Amygdala (tissue), 56 donors: ENCODE data around the gene NDUFA8.

ENCODE experiments used
- DNase-seq, 56 donors: peaks; one replicate each; lab custom pipeline; 2025; lab: John Stamatoyannopoulos, UW

NDUFA8 gene

DNA sequence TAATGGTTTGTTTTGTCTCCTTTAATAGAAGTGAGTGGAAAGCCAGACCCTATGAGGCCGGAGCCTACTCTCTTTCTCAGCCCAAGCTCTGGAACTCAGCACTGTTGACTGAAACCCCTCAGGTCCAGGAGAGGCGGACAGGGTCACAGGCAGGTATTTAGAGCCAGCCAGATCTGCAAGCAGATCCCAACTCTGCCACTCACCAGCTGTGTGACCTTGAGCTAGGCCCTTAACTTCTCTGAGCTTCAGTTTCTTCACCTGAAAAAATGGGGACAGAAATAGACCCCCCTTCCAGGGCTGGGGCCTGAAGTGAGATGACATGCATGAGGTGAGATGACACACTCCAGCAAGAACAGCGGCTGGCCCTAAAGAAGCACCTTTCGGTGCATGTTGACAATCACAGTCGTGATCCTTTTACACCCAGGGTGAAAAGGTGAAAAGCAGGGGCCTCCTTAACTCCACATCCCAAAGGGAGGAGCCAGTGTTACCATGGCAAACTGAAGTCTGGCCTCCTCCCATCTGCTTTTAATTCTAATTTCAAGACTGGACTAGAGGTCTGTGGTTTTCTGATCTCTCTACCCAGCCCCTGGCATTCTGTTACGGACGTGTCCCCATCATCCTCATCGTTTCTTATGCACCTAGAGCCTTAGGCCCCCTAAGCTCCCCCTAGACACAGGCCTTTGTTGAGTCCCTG lies 27.3 kb upstream of the NDUFA8 start:
- no peak for DNase-seq

DNA sequence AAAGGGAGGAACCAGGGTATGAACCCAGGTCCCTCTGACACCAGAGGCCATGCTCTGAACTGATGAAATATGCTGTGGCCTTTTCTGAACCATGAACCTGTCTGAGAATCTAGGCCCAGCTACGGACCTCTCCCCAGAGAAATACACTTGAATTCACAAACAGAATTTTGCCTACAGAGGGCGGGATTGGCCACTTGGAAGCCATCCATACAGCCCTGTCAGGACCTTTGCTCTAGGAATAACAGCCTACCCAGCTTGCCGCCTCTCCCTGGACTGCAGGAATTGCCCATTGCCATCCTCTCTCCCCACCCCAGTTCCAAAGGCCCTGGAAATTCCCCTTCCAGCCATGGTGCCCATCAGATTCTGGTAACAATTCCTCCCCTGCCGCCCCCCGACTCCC lies 26.7 kb upstream of the NDUFA8 start:
- DNase-seq = no peak

DNA sequence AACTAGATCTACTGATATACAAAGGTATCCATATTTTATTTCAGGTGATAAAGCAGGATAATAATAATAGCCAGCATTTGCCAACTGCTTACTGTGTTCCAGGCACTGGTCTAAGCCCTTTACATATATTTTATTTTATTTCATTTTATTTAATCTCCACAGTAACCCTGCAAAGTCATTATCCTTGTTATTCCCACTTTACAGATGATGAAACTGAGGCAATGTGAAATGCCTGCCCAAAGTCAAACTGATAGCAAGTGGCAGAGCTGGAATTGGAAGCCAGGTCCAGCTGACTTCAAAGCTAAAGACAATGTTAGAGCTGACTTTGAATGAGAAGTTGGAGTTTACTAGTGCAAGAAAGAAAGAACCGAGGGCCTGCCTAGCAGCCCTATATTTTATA lies 25.0 kb upstream of the NDUFA8 start:
- DNase-seq = no peak

DNA sequence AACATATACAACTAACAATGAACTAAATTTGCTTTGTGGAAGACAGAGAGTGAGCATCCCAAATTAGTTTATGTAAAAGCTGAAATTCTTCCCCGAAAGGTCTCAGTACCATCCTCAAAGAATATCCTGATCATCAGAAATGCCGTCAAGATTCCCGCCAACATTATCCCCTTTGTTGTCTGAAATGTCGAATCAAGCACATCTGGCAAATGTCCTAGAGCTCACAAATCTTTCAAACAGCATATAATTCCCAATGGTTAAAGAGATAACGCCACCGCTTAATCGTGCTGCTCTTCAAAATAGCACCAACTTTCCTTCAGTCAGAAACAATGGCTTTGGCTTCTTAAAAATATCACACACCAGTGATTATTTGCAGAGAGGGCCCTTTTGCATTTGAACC lies 23.9 kb upstream of the NDUFA8 start:
- no peak for DNase-seq

DNA sequence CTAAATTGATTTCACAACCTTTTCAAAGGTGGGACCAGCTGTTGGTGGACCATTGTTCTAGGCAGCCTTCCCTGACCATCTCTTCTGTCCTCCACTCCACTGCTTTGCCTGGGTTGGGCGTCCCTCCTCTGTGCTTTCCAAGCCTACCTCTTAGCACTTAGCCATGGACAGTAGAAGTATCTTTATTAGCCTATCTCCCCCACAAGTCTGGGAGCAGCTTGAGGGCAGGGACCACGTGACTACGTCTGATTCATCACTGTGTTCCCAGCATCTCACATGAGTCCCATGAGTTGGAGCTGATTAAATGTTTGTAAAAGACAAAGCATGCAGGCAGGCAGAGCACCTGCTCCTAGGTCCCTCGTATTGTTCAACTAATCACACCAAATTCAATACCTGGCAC lies 21.1 kb upstream of the NDUFA8 start:
- no peak for DNase-seq

DNA sequence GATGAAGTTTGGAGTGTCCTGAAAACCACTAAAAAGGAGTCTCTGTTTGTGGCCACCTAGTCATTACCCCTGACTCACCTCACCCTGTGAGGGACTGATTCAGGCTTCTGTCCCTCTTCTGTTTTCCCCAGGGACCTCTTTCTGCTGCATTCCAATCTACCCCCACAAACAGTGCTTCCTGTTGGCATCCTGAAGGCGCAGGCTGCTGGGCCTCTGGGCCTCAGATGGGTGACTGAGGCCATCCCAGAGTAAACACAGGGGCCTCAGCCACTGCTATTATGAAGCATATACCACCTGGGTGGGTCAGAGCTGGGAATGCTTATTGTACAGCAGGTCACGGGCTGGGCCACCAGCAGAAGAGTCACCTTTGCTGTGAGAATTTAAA lies 20.1 kb upstream of the NDUFA8 start:
- no peak for DNase-seq

DNA sequence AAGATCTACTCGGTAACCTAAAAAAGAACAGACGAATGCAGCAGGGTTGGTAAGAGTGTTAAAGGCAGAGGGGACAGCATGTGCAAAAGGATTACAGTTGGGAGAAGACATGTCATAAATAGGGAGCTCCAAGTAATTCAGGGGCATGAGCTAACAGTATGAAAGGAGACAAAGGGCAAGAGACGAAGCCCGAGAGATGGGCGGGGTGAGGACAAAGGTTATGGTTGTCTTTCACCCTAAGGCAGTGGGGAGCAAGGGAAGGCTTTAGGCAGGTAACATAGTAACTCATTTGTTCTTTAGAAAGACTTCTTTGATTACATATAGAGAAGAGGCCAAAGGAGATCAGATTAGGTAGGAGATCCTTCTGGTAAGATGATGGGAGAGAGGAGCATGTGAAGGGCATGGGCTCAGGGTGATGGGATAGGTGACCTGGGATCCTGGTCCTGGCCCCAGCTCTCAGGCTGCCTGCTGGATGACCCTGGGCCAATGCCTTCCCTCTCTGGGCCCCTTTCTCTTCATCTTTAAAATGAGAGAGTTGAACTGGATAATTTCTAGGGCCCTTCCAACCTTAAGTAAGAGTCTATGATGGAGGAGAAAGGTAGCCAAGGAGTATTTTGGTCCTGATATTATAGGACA lies 19.6 kb upstream of the NDUFA8 start:
- DNase-seq = no peak

DNA sequence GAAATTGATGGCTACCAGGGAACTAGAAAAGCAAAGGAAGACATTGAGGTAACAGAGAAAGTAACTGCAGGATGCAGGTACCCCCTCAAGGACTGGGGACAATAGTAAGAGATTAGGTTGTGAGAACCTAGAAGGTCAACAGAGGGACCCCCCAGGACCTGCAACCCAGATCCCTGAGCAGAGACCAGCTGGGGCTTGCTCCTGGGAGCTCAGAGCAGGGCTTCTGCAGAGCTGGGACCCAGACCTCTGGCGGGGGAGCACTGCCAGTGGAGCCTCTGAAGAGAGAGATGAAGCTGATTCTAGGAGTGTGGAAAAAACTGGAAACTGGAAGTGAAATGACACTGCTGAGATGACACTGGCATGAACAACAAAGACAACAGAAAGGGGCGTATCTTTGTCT lies 17.3 kb upstream of the NDUFA8 start:
- DNase-seq = no peak

DNA sequence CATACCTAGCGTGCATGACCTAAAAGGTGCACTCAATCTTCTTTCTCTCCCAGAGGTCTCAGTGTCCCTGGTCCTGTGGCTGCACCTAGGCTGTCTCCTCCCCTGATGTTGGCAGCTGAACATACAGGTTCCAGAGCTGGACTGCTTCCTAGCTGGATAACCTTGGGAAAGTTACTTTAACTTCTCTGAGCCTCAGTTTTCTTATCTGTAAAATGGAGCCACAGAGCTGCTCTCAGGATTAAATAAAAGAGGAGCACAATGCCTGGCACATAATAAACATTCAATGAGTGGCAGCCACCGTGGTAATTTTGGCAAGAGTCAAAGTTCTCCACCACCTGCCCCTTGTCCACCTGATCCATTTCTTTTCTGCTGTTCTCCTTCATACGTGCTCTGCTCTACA lies 14.1 kb upstream of the NDUFA8 start:
- DNase-seq = no peak

DNA sequence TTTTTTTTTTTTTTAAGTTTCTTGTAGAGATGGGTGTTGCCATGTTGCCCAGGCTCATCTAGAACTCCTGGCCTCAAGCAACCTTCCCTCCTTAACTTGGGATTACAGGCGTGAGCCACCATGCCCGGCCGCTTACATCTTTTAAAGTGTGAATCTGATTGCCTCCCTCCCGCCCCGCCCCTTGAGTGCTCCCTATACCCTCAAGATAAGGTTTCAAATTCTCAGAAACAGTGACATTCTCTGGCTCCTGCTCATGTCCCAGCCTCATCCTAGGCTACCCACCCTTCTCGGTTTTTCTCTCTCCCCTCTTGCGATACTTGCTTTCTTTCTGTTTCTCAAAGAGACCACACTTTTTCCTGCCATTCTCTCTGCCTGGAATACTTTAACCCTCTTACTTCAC lies 12.6 kb upstream of the NDUFA8 start:
- no peak for DNase-seq

DNA sequence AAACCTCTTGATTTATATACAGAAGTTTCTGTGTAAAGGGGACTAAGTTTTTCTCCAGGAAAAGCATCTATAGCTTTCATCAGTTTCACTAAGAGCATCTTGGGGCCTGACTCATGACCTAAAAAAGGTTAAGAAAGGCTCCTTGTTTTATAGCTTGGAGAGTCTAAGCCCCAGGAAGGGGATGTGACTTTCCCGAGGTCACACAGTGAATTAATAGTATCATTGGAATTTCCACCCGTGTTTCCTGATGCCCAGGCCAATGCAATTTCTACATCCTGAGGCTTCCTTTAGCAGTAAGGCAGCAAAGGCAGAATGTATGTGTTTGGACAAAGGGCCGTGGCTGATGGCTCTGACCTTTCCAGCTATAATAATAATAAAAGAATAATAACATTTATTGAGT lies 8.8 kb upstream of the NDUFA8 start:
- no peak for DNase-seq

DNA sequence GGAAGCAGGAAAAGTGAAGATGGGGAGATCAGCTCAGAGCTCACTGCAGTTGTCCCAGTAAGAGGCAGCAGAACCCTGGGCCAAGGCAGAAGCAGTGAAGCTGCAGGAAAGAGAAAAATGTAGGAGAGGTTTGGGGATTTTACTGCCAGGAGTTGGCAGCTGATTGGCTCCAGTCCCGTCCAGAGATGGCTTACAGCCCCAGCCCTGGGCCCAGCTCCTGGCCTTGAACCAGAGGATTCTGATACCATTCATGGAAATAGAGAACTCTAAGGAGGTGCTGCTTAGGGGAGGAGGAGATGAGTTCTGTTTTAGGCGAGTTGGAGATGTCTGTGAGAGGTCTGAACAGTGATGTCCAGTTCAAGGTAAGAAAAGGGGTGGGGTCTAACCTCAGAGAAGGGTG lies 4.7 kb upstream of the NDUFA8 start:
- no peak for DNase-seq

DNA sequence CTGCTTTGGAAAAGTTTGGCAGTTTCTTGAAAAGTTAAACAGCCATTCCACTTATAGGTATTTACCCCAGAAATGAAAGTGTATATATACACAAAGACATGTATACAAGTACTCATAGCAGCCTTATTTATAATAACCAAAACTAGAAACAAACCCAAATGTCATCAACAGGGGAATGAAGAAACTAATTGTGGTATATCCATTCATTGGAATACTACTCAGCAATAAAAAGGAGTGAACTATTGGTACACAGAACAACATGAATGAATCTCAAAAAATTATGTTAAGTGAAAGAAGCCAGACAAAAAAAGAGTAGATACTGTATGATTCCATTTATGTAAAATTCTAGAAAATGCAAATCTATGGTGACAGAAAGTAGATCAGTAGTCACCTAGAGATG lies 2.8 kb upstream of the NDUFA8 start:
- DNase-seq = no peak

DNA sequence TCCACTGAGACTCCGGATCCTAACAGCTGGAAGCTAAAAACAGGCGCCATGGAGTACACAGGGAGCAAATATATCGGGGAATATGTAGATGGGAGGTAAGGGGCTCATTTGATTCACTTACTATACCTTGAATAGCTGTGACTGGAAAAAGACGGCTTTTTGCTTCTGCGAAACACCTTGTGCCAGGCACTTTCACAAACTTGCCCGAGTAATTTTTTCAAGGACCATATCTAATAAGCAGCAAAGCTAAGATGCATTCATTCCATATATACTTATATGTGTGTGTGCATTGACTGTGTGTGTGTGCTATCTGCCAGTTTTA lies 307 bp upstream of the NDUFA8 start:
- no peak for DNase-seq

DNA sequence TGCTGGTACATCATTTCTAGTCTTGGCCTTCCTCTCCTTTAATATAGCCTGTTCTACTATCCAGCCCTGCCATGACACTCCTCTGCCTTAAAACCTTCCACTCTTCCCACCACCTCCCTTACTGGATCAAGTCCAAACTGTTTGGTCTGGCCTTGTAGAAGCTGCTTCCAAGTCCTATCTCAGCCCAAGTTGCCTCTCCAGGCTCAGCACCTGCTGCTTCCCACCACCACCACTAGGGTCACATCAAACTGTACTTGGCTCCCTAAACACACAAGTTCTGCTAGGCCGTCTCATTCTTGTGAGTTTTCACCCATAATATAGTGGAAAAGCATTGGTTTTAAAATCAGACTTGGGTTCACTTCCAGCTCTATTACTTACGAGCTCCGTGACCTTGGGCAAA lies 1.4 kb downstream of the NDUFA8 start:
- DNase-seq = peak in 1 of 56 donors; percentile 5

DNA sequence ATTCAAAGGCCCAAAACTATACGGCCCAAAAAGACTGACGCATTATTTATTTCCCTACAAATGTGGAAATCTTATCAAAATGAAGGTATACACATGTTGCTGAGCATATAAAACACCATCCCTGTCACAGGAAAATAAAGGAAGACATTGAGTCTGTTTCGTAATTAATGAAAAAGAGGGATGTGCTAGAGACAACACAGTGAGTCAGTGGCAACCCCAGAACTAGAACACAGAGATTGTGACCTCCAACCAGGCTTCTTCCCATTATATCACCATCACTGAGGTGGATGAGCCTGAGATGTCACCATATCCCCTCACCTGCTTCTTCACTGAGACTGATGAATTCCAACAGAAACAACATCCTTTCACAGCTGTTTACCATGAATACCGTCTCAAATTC lies 3.8 kb downstream of the NDUFA8 start:
- DNase-seq = no peak

DNA sequence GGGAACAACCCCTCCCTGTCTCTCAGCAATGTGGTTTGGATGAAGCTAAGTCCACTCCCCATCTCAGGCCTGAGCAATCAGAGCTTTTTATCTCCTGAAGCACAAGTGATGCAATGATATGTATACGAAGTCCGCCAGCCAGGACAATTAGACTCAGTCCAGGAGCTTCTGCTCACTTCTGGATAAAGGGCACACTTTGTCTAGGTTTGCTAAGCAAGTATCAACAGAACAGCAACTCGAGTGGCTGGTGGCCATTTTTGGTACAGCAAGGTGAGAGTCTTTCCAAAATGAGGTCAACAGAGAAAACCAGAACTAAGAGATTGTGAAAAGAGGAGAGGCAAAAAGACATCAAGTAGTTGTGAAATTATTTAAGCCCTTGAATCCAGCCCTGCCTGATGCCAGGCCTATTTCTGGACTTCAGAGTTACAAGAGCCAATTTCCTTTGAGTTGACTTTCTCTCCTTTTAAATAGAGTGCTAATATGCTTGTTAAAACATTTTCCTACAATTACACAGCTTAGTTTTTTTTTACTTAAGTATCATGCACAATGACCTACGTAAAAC lies 8.2 kb downstream of the NDUFA8 start:
- no peak for DNase-seq

DNA sequence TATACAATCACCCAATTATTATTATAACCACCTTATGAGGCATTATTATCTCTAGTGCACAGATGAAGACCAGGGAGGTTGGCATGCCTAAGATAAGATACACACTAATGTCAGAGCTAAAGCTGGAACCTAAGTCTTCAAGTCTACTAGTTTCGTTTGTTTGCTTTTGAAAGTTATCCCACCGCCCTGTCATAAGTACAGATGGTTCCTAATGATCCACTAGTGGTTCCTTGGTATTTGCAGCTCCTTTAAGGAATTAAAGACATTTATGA lies 14.1 kb downstream of the NDUFA8 start:
- DNase-seq = no peak

DNA sequence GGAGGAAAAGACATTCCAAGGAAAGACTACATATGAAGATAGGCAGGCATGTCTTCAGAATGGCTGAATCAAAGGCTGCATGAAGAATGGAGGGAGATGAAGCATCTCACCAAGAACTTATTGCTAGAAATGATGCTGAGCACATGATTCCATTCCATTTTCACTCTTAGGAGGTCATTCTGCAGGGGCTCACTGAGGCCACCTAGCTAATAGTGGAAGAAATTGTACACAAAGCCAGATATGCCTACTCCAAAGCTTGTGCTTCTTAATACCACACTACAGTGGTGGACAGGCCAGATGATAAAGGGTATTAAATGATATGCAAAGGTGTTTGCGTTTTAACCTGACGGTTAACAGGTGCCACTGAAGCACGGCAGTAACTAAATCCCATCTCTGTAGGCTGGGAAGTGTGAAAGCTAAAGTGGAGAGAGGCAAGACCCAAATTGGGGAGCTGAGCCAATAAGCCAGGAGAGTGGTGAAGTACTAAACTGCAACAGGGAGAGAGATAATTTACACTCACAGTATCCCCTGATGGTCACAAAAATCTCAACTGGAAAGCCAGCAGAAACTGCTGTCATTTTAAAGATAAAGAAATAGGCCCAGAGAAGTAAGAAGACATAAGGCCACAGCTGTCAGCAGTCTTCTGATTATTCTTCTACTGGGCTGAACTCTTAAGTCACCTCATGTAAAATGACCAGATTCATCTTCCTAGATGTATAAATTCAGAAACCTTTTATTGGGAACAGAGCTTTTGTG lies 14.6 kb downstream of the NDUFA8 start:
- DNase-seq = no peak

DNA sequence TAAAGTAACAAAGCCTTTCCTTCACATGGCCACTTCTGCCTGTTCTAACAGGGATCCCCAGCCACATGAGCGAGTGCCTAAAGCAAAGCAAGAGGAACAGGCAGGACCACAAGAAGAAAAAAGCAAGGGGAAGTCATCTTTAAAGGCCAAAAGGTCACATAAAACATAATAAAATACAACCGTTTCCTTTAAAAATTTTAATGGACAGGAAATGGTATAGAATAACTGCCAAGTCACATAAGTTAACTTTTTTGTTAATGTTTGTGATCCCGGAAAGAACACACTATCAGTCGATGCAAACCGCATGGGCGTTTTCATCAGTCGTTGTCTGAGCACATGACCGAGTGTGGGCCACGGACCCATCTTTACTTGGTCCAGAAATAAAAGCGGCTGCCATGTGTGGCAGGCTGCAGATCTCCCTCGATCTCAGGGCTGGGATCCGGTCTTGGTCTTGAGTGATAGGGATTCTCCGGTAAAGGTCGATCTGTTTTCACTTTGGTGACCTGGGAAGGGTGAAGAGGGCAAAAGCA lies 15.6 kb downstream of the NDUFA8 start:
- no peak for DNase-seq

DNA sequence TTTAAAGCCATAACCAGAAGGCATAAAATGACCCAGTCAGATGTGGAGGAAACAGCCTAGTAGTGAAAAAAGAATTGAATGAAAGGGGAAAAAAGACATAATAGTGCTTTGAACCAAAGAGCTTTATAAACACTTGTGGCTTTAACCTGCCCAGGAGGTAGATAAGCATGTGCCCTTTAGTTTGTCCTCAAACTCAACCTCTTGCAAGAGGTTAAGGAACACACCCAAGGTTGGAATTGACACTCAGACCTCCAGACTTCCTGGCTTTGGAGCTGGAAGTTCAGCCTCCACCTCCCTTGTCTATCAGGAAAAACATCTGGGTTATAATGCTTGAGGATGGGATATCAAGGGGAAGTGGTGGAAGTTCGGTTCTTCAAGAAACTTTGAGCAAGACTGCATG lies 16.3 kb downstream of the NDUFA8 start:
- DNase-seq = no peak

DNA sequence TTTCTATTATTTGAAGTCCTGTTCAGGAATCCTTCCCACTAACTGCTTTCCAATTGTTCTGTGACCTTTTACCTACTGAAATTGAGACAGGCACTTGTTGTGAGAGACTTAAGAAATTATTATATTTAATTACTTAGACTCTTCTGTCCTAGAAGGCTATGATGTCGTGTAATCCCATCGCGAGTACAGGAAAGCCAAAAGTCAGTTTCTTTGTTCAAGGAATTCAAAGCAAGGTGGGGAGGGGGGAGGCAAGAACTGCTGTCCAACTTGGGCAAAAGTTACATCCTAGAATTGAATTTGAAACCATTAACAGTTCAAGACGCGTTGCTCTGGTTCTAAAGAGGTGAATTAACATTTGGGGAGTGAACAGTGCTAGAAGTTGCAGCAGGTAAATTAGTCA lies 17.9 kb downstream of the NDUFA8 start:
- DNase-seq = no peak
